GM18526 (cell line): ENCODE measurements around the gene RUBCN.

Experiments
- POLR2A ChIP-seq: IDR thresholded peaks from 3 replicates; pipeline ENCODE4 v1.6.1; 2011; ENCODE audit not compliant: insufficient read length; ENCODE audit errors: extremely low read depth

RUBCN gene

GRCh38 chr3:197736491-197737318 lies at the start of gene RUBCN:
TSS of gene RUBCN (minus strand) at chr3:197736904. CDS start at chr3:197736719, 185 bp downstream.
- TF ChIP-seq POLR2A: peak; percentile 69

- no peak for TF ChIP-seq POLR2A
Measured at GRCh38 chr3:197784019-197784585, 47.4 kb upstream of the RUBCN start.

- no peak for TF ChIP-seq POLR2A
Measured at GRCh38 chr3:197782230-197782629, 45.5 kb upstream of the RUBCN start.

GRCh38 chr3:197775317-197775716 lies 38.6 kb upstream of the RUBCN start:
- TF ChIP-seq POLR2A: no peak

GRCh38 chr3:197761784-197762183 lies 25.1 kb upstream of the RUBCN start:
- no peak for TF ChIP-seq POLR2A

- TF ChIP-seq POLR2A: no peak
Measured at GRCh38 chr3:197758512-197758911, 21.8 kb upstream of the RUBCN start.

GRCh38 chr3:197756704-197757103 lies 20.0 kb upstream of the RUBCN start:
- no peak for TF ChIP-seq POLR2A

- no peak for TF ChIP-seq POLR2A
Measured at GRCh38 chr3:197753263-197753662, 16.6 kb upstream of the RUBCN start.

- no peak for TF ChIP-seq POLR2A
Measured at GRCh38 chr3:197752107-197752506, 15.4 kb upstream of the RUBCN start.

GRCh38 chr3:197750858-197751737 lies 14.4 kb upstream of the RUBCN start:
- TF ChIP-seq POLR2A: no peak

GRCh38 chr3:197750396-197750831 lies 13.7 kb upstream of the RUBCN start:
- TF ChIP-seq POLR2A: peak; percentile 11

GRCh38 chr3:197749601-197750395 lies 13.1 kb upstream of the RUBCN start, which contains the start of gene FYTTD1:
TSS of gene FYTTD1 (plus strand) at chr3:197749883. CDS start at chr3:197749972, 89 bp downstream.
- TF ChIP-seq POLR2A: peak; percentile 52

GRCh38 chr3:197749315-197749600 lies 12.6 kb upstream of the RUBCN start:
- TF ChIP-seq POLR2A: no peak

GRCh38 chr3:197748597-197749314 lies 12.1 kb upstream of the RUBCN start:
- no peak for TF ChIP-seq POLR2A

GRCh38 chr3:197746801-197747237 lies 10.1 kb upstream of the RUBCN start:
- TF ChIP-seq POLR2A: no peak

- no peak for TF ChIP-seq POLR2A
Measured at GRCh38 chr3:197746209-197746608, 9.5 kb upstream of the RUBCN start.
